Naive thymus-derived CD4-positive, alpha-beta T cell (primary cell): ENCODE measurements around the gene EDIL3. TPM values are rescaled to one million over a fixed set of nuclear protein-coding genes. Genes with fewer than 3 reads are reported as not detected.

Source experiments
- ATAC-seq: fragments of 150-1000 bp; cut with Tn5 transposase; 2 replicates; pipeline ENCODE4 v1.10.0; 2021; ENCODE audit warnings: mild to moderate bottlenecking, moderate library complexity
- CTCF ChIA-PET: fragments of 350-600 bp; sonication (Branson Sonifier 250); formaldehyde crosslinking; loops from one replicate; lab custom pipeline; 2021; ENCODE audit warnings: antibody characterized with exemption; lab: Charles Lee
- POLR2A ChIA-PET: fragments of 350-600 bp; sonication (Branson Sonifier 250); formaldehyde crosslinking; loops from one replicate; lab custom pipeline; 2021; ENCODE audit warnings: antibody characterized with exemption, inconsistent platforms; lab: Charles Lee
- DNase-seq, 9 donors: peaks; one replicate each; pipeline versions ENCODE4 v3.0.0 to v3.0.0-alpha.2; 2020 to 2022; ENCODE audit warnings: mixed read lengths in 1 of 9
- H3K27ac ChIP-seq: one replicate; pipeline ENCODE4 v1.7.0; 2013; ENCODE audit warnings: mild to moderate bottlenecking, low read depth, low read length, moderate library complexity
- H3K27me3 ChIP-seq, 2 donors: one replicate each; pipeline ENCODE4 v1.7.0; 2013; ENCODE audit warnings: low read length in 2 of 2, mild to moderate bottlenecking in 2 of 2, moderate library complexity in 2 of 2; ENCODE audit not compliant: control insufficient read depth in 2 of 2, insufficient read depth in 2 of 2
- H3K36me3 ChIP-seq, 3 experiments: 1 replicate in 2 of 3; 2 replicates in 1 of 3; pipeline ENCODE4 v1.7.0; 2013; ENCODE audit warnings: low read length in 3 of 3, mild to moderate bottlenecking in 3 of 3, moderate library complexity in 1 of 3; ENCODE audit not compliant: insufficient read depth in 3 of 3, control insufficient read depth in 2 of 3
- H3K4me1 ChIP-seq, 2 donors: one replicate each; pipeline ENCODE4 v1.7.0; 2013; ENCODE audit warnings: low read length in 2 of 2, mild to moderate bottlenecking in 2 of 2, moderate library complexity in 1 of 2; ENCODE audit not compliant: control insufficient read depth in 2 of 2, insufficient read depth in 2 of 2
- H3K4me3 ChIP-seq: 2 replicates; pipeline ENCODE4 v1.7.0; 2013; ENCODE audit warnings: mild to moderate bottlenecking, low read length
- H3K9me3 ChIP-seq, 3 experiments: 1 replicate in 2 of 3; 2 replicates in 1 of 3; pipeline ENCODE4 v1.7.0; 2013; ENCODE audit warnings: low read length in 3 of 3; ENCODE audit not compliant: control insufficient read depth in 2 of 3
- H3K27ac Mint-ChIP-seq, 9 donors: one replicate each; pipeline ENCODE4 v1.8.0; 2020 to 2022; ENCODE audit warnings: mixed read lengths in 9 of 9, mild to moderate bottlenecking in 8 of 9, moderate library complexity in 5 of 9, inconsistent platforms in 2 of 9
- H3K27me3 Mint-ChIP-seq, 5 donors: one replicate each; pipeline ENCODE4 v1.8.0; 2021 to 2022; ENCODE audit warnings: mixed read lengths in 5 of 5, mild to moderate bottlenecking in 1 of 5
- H3K36me3 Mint-ChIP-seq, 5 donors: one replicate each; pipeline ENCODE4 v1.8.0; 2020 to 2022; ENCODE audit warnings: mixed read lengths in 5 of 5, mild to moderate bottlenecking in 3 of 5, inconsistent platforms in 1 of 5
- H3K4me1 Mint-ChIP-seq, 7 donors: one replicate each; pipeline ENCODE4 v1.8.0; 2020 to 2022; ENCODE audit warnings: mixed read lengths in 7 of 7, mild to moderate bottlenecking in 3 of 7, inconsistent platforms in 1 of 7
- H3K4me3 Mint-ChIP-seq, 10 donors: one replicate each; pipeline ENCODE4 v1.8.0; 2020 to 2022; ENCODE audit warnings: mild to moderate bottlenecking in 10 of 10, mixed read lengths in 10 of 10, moderate library complexity in 6 of 10, inconsistent platforms in 2 of 10
- H3K9me3 Mint-ChIP-seq, 11 donors: one replicate each; pipeline ENCODE4 v1.8.0; 2020 to 2022; ENCODE audit warnings: mixed read lengths in 11 of 11, mild to moderate bottlenecking in 4 of 11, inconsistent platforms in 1 of 11, moderate library complexity in 1 of 11
- intact Hi-C, 2 donors: fragments of 100-400 bp; cut with micrococcal nuclease; formaldehyde crosslinking; loops; one replicate each; pipeline ENCODE4 v1.15.1; 2023
- polyA plus RNA-seq, 2 donors: library from polyadenylated mRNA; unstranded; fragments of 300-500 nt; fragmentation: Illumina TruSeq; gene quantifications; one replicate each; pipeline ENCODE4 v1.2.3, GENCODE V29; 2021
- total RNA-seq, 6 experiments: library from RNA in 5 of 6; stranded (reverse) in 5 of 6; gene quantifications; 1 replicate in 5 of 6; 2 replicates in 1 of 6; pipeline ENCODE4 v1.2.3 and lab custom pipeline; 2021 to 2026

Gene EDIL3
- total and polyA plus RNA-seq, 7 experiments from 2014 or later = not detected

DNA sequence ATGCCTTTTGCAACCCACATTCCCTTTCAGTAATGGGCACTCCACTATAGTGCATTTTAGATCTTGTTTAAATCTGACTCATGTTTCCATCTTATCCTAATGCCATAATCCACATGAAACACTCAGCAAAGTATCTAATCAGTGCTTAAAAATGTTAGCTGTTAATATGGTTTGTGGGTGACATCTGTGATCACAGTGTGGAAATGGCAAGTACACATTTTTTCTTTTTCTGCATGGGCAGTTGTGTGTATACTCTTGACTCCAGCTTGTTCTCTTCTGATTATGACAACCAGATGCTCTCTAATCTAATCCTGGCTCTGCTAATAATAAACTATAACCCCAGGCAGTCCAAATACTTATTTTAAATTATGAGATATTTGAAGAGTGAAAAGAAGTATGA is 103.3 kb downstream of the EDIL3 start:
- no peaks in the 10 kb centered on the region for H3K27me3 ChIP-seq
- H3K4me1 ChIP-seq = no peaks in the 10 kb centered on the region
- Mint-ChIP-seq H3K4me1 (no peaks in the 10 kb centered on the region), H3K27ac (no peak overlapping the region), H3K9me3 (peaks cover 0 to 5% (median 0%) of the 10 kb centered on the region in 11 donors), H3K4me3 (no peak overlapping the region), H3K27me3 (no peaks in the 10 kb centered on the region), H3K36me3 (no peaks in the 10 kb centered on the region)
- no peak overlapping the region for H3K27ac ChIP-seq
- ChIA-PET CTCF (no interaction called here), POLR2A (no interaction called here)
- H3K36me3 ChIP-seq = no peaks in the 10 kb centered on the region
- ATAC-seq (no peak), DNase-seq (no peak)
- H3K4me3 ChIP-seq = no peak overlapping the region
- no peaks in the 10 kb centered on the region for H3K9me3 ChIP-seq
- intact Hi-C loops = no loop called here

DNA sequence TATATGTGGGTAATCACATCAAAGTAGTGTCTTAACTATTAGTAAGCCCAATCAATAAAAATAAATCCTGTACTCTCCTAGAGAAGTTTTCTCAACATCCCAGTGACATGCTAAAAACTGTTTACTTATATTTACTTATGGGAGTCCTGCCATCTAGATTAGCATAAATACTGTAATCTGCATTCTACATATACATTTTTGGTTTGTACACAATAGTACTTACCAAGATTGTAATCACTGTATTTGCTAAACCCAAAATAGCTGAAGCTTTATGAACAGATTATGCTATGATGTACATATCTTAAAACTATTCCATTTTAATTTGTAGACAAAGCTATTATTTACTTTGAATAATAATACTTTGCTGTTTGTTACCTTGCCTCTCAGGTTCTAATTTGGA is 105.4 kb downstream of the EDIL3 start:
- H3K4me3 Mint-ChIP-seq = no peak overlapping the region
- CTCF ChIA-PET = no interaction called here
- intact Hi-C loops = no loop called here
- Histone ChIP-seq H3K36me3 (no peaks in the 10 kb centered on the region), H3K27ac (no peak overlapping the region), H3K9me3 (no peaks in the 10 kb centered on the region), H3K4me3 (no peak overlapping the region), H3K4me1 (no peaks in the 10 kb centered on the region), H3K27me3 (no peaks in the 10 kb centered on the region)
- POLR2A ChIA-PET = no interaction called here
- no peak for DNase-seq
- no peaks in the 10 kb centered on the region for H3K4me1 Mint-ChIP-seq
- H3K27me3 Mint-ChIP-seq = no peaks in the 10 kb centered on the region
- no peak overlapping the region for H3K27ac Mint-ChIP-seq
- ATAC-seq = no peak
- no peaks in the 10 kb centered on the region for H3K36me3 Mint-ChIP-seq
- peaks cover 0 to 5% (median 0%) of the 10 kb centered on the region in 11 donors for H3K9me3 Mint-ChIP-seq

DNA sequence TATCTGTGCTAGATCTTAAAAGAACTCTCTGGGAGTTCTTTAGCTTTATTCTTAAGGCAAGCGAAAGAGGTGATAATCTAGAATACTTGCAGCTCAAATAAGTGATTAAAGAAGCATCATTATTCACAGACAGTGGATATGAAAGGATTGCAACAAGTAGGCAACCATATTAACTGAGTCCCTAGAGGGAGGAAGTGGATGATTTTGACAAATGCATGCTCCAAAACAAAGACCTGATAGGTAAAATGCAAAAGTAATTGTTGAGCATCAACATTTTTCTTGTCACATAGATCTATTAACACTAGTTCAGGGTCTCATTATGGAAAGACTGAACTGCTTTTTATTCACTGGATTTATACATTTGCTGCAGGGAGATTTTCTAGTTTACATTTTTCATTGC is 109.1 kb downstream of the EDIL3 start:
- Histone ChIP-seq H3K27me3 (no peaks in the 10 kb centered on the region), H3K4me3 (no peak overlapping the region), H3K9me3 (no peaks in the 10 kb centered on the region), H3K27ac (no peak overlapping the region), H3K36me3 (no peaks in the 10 kb centered on the region), H3K4me1 (no peaks in the 10 kb centered on the region)
- ChIA-PET POLR2A (no interaction called here), CTCF (no interaction called here)
- Mint-ChIP-seq H3K27me3 (no peaks in the 10 kb centered on the region), H3K4me1 (no peaks in the 10 kb centered on the region), H3K27ac (no peak overlapping the region), H3K9me3 (peaks cover 0 to 2% (median 0%) of the 10 kb centered on the region in 11 donors), H3K4me3 (no peak overlapping the region), H3K36me3 (no peaks in the 10 kb centered on the region)
- ATAC-seq (no peak), DNase-seq (no peak)
- intact Hi-C loops = no loop called here

- CTCF ChIA-PET = no interaction called here
- no peak for ATAC-seq
- H3K4me1 Mint-ChIP-seq = no peaks in the 10 kb centered on the region
Measured at GRCh38 chr5:84274585-84275468, 109.9 kb downstream of the EDIL3 start.

GRCh38 chr5:84273517-84273883 is 111.2 kb downstream of the EDIL3 start:
- Mint-ChIP-seq H3K4me3 (no peak overlapping the region), H3K36me3 (no peaks in the 10 kb centered on the region), H3K27ac (no peak overlapping the region), H3K27me3 (no peaks in the 10 kb centered on the region), H3K9me3 (peaks cover 0 to 1% (median 0%) of the 10 kb centered on the region in 11 donors), H3K4me1 (no peaks in the 10 kb centered on the region)
- H3K4me3 ChIP-seq = no peak overlapping the region
- intact Hi-C loops = no loop called here
- no peaks in the 10 kb centered on the region for H3K4me1 ChIP-seq
- ATAC-seq (no peak), DNase-seq (no peak)
- POLR2A ChIA-PET = no interaction called here
- no peaks in the 10 kb centered on the region for H3K9me3 ChIP-seq
- H3K36me3 ChIP-seq = no peaks in the 10 kb centered on the region
- H3K27me3 ChIP-seq = no peaks in the 10 kb centered on the region
- CTCF ChIA-PET = no interaction called here
- no peak overlapping the region for H3K27ac ChIP-seq

More at GRCh38 chr5:84274585-84275468, 109.9 kb downstream of the EDIL3 start:
- no peak overlapping the region for H3K4me3 ChIP-seq
- no peaks in the 10 kb centered on the region for H3K4me1 ChIP-seq
- no peaks in the 10 kb centered on the region for H3K27me3 ChIP-seq
- intact Hi-C loops = no loop called here
- H3K9me3 Mint-ChIP-seq = peaks cover 0 to 2% (median 0%) of the 10 kb centered on the region in 11 donors
- H3K36me3 ChIP-seq = no peaks in the 10 kb centered on the region
- DNase-seq = no peak
- H3K36me3 Mint-ChIP-seq = no peaks in the 10 kb centered on the region
- POLR2A ChIA-PET = no interaction called here
- no peak overlapping the region for H3K27ac Mint-ChIP-seq
- H3K27ac ChIP-seq = no peak overlapping the region
- no peak overlapping the region for H3K4me3 Mint-ChIP-seq
- no peaks in the 10 kb centered on the region for H3K27me3 Mint-ChIP-seq
- no peaks in the 10 kb centered on the region for H3K9me3 ChIP-seq

DNA sequence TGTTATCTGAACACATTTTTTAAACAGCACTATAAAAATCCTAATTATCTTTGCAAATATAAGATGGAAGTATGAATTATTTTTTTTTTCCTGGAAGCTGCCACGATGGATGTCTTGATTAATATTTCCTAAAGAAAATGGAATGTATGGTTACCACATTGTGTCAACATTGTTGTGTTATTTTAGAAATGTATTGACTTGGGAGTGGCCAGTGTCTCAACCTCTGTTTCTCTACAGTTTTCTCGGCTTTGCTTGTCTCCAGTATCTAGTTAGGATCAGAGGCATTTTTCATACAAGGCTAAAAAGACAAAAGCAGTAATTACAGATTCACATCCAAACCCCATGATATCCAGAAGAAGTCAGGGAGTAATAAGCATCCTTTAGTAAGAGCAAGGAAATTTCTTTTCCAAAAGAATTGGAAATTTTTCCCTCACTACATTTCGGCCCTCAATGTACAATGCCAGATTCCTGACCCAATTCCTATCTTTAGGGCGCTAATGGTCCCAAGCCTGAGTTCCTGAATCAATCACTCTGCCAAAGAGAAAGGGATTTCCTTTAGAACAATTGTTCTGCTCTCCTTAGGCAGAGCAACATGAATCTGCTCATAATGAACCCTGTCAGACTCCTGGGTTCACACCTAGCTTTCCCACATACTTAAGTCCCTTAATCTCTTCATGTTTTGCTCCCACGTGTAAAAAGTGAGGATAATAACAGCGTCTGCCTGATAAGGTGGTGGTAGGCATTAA is 111.7 kb downstream of the EDIL3 start:
- H3K9me3 ChIP-seq = no peaks in the 10 kb centered on the region
- intact Hi-C loops = no loop called here
- H3K4me3 Mint-ChIP-seq = no peak overlapping the region
- POLR2A ChIA-PET = no interaction called here
- H3K36me3 Mint-ChIP-seq = no peaks in the 10 kb centered on the region
- no peak overlapping the region for H3K27ac ChIP-seq
- no peaks in the 10 kb centered on the region for H3K27me3 ChIP-seq
- CTCF ChIA-PET = no interaction called here
- no peaks in the 10 kb centered on the region for H3K27me3 Mint-ChIP-seq
- no peak overlapping the region for H3K27ac Mint-ChIP-seq
- H3K4me1 ChIP-seq = no peaks in the 10 kb centered on the region
- H3K36me3 ChIP-seq = no peaks in the 10 kb centered on the region
- no peak for DNase-seq
- H3K9me3 Mint-ChIP-seq = peaks cover 0 to under 1% (median 0%) of the 10 kb centered on the region in 11 donors
- no peaks in the 10 kb centered on the region for H3K4me1 Mint-ChIP-seq
- no peak for ATAC-seq
- H3K4me3 ChIP-seq = no peak overlapping the region
